Kidney (tissue), 14 donors: ENCODE results near the gene MAP2K7. TPM values are rescaled to one million over a fixed set of nuclear protein-coding genes. Genes with fewer than 3 reads are reported as not detected.
A peak's percentile ranks its signal among the peaks of the same experiment; 100 is the strongest.

Experiments
- DNase-seq, 5 donors: peaks; one replicate each; pipeline ENCODE4 v3.0.0-alpha.2; 2013 to 2020
- FAIRE-seq: peaks from 2 replicates; lab custom pipeline; 2012; peaks lifted over from hg19 to GRCh38; lab: Jason Lieb, UNC
- H3K27ac ChIP-seq, 2 donors: one replicate each; pipeline ENCODE4 v1.7.0; 2013; ENCODE audit warnings: low read depth in 2 of 2, low read length in 2 of 2, inconsistent platforms in 1 of 2
- H3K27me3 ChIP-seq: one replicate; pipeline ENCODE4 v1.7.1; 2013; ENCODE audit warnings: low read length, inconsistent platforms; ENCODE audit not compliant: control insufficient read depth, insufficient read depth
- H3K36me3 ChIP-seq, 3 donors: one replicate each; pipeline versions ENCODE4 v1.7.0 to v1.7.1; 2013; ENCODE audit warnings: low read length in 3 of 3, control low read depth in 1 of 3, inconsistent platforms in 1 of 3; ENCODE audit not compliant: insufficient read depth in 3 of 3, control insufficient read depth in 2 of 3
- H3K4me1 ChIP-seq, 3 donors: one replicate each; pipeline versions ENCODE4 v1.7.0 to v1.7.1; 2013; ENCODE audit warnings: low read length in 3 of 3, inconsistent platforms in 1 of 3, low read depth in 1 of 3; ENCODE audit not compliant: control insufficient read depth in 2 of 3, insufficient read depth in 2 of 3
- H3K4me3 ChIP-seq, 3 donors: one replicate each; pipeline versions ENCODE4 v1.7.0 to v1.8.1; 2013; ENCODE audit warnings: low read length in 3 of 3, control low read depth in 1 of 3, inconsistent platforms in 1 of 3
- H3K9ac ChIP-seq, 3 donors: one replicate each; pipeline versions ENCODE4 v1.7.0 to v1.7.1; 2013; ENCODE audit warnings: low read length in 3 of 3, control low read depth in 1 of 3, inconsistent platforms in 1 of 3
- H3K9me3 ChIP-seq, 3 donors: one replicate each; pipeline versions ENCODE4 v1.7.0 to v1.7.1; 2013; ENCODE audit warnings: low read length in 3 of 3, control low read depth in 1 of 3, inconsistent platforms in 1 of 3; ENCODE audit not compliant: control insufficient read depth in 2 of 3, insufficient read depth in 1 of 3
- intact Hi-C: fragments of 100-400 bp; cut with DNase I; formaldehyde crosslinking; loops from one replicate; pipeline ENCODE4 v1.11.1; 2022
- polyA plus RNA-seq: library from polyadenylated mRNA; stranded (reverse); fragments of 350-450 nt; fragmentation: Illumina TruSeq; extraction: RNeasy Lipid Tissue Mini Kit (QIAGEN cat#74804); gene quantifications from one replicate; pipeline ENCODE4 v1.2.3, GENCODE V29; 2014; ENCODE audit warnings: low read depth, low replicate concordance; ENCODE audit not compliant: insufficient read depth
- total RNA-seq: library from RNA; stranded (reverse); fragmentation: NEBNext Ultra II Directional; extraction: Animal tissue kit (Norgen Biotek cat#: 25700); gene quantifications from one replicate; pipeline ENCODE4 v1.2.1, GENCODE V29; 2021
- TF ChIP-seq, protein P1 (sequence below): IDR thresholded peaks from 3 replicates; pipeline ENCODE4 v1.5.1; 2012; ENCODE audit warnings: mild to moderate bottlenecking, moderate library complexity, borderline replicate concordance; ENCODE audit not compliant: insufficient read depth; ENCODE audit errors: extremely low read depth
- donor health status: control.
- donor health status: control.
- donor health status: control.
- donor health status: control.
- donor health status: control.
- donor health status: DM: yes; HTN: yes; CAD: no.
- donor health status: Normal renal cell carcinoma (clear cell type).

MAP2K7 gene
- total and polyA plus RNA-seq, 2 donors from 2014 or later: 16.7 to 37.0 TPM

DNA sequence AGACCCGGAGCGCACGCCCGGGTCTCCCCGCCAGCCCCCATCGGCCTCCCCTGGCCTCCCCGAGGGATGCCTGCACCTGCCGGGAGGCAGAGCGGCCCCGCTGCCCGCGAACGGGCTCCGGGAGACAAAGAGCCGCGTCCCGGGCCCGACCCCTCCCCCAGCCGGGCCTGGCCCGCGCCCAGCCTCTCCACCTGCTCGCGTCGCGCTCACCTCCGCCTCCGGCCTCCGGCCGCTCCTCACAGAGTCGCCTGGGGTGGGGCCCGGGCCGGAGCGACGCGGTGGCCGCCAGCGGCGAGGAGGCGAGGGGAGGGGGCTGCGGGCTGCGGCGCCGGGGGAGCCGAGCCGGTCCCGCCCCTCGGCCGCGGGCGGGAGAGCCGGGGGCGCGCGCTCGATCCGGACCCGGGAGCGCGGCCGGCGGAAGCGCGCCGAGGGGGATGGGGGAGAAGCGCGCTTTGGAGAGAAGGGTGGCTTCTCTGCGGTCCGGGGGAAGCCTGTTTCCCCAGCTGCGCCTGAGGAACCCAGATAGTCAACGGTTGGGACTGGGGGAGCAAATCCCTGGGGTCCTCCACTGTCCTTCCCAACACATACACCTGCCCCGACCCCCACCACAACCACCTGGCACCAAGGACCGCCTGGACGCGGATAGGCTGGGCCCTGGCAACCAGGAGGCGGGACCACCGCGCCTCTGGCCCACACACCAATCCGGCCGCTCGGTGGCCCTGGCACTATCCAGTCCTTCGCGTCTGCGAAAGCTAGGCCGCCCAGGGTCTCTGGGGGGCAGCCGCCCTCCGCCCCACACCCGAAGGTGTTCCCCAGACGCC, 29.4 kb upstream of the MAP2K7 start, which contains the start of gene PRR36:
Gene PRR36, minus strand, starts transcription at position 315 of the 821 bp plus-strand sequence. CDS start 701 bp downstream, outside the sequence.
- Histone ChIP-seq H3K9ac (peak within 1 kb of the TSS in 1 of 3 donors; percentile 42), H3K4me1 (peaks cover 0 to 5% (median 0%) of the 10 kb centered on the region in 3 donors), H3K27ac (no peak within 1 kb of the TSS), H3K9me3 (no peaks in the 10 kb centered on the region), H3K27me3 (no peaks in the 10 kb centered on the region), H3K4me3 (peak within 1 kb of the TSS; percentile 31 to 62 (median 50)), H3K36me3 (no peaks in the 10 kb centered on the region)
- TF ChIP-seq, protein P1, sequence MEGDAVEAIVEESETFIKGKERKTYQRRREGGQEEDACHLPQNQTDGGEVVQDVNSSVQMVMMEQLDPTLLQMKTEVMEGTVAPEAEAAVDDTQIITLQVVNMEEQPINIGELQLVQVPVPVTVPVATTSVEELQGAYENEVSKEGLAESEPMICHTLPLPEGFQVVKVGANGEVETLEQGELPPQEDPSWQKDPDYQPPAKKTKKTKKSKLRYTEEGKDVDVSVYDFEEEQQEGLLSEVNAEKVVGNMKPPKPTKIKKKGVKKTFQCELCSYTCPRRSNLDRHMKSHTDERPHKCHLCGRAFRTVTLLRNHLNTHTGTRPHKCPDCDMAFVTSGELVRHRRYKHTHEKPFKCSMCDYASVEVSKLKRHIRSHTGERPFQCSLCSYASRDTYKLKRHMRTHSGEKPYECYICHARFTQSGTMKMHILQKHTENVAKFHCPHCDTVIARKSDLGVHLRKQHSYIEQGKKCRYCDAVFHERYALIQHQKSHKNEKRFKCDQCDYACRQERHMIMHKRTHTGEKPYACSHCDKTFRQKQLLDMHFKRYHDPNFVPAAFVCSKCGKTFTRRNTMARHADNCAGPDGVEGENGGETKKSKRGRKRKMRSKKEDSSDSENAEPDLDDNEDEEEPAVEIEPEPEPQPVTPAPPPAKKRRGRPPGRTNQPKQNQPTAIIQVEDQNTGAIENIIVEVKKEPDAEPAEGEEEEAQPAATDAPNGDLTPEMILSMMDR: no peak
- FAIRE-seq (no peak), DNase-seq (peak; percentile 89 to 94 (median 92))
- intact Hi-C loops: no loop called here

DNA sequence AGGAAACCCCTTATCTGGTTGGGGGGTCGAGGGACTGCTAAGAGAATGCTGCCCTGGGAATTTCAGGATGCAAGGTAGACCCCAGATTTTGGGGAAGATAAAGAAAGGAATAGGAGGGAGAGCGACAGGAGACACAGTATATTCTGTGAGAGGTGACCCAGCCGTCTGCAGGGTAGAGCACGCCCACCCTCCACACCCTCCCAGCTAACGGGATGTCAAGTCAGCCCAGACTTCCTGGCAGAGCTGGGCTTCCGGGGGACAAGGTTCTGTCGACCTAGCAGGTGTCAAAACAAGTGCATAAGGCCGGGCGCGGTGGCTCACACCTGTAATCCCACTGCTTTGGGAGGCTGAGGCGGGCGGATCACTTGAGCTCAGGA, 28.8 kb upstream of the MAP2K7 start:
- peaks cover 0 to 5% (median 0%) of the 10 kb centered on the region in 3 donors for H3K4me1 ChIP-seq
- TF ChIP-seq, protein P1: no peak
- FAIRE-seq: no peak
- peak overlapping the region; percentile 23 to 62 (median 50) for H3K4me3 ChIP-seq
- H3K27ac ChIP-seq: no peak overlapping the region
- no peaks in the 10 kb centered on the region for H3K27me3 ChIP-seq
- H3K9ac ChIP-seq: no peak overlapping the region
- peak in 1 of 5 donors; percentile 69 for DNase-seq
- H3K9me3 ChIP-seq: no peaks in the 10 kb centered on the region
- H3K36me3 ChIP-seq: no peaks in the 10 kb centered on the region
- intact Hi-C loops: no loop called here

DNA sequence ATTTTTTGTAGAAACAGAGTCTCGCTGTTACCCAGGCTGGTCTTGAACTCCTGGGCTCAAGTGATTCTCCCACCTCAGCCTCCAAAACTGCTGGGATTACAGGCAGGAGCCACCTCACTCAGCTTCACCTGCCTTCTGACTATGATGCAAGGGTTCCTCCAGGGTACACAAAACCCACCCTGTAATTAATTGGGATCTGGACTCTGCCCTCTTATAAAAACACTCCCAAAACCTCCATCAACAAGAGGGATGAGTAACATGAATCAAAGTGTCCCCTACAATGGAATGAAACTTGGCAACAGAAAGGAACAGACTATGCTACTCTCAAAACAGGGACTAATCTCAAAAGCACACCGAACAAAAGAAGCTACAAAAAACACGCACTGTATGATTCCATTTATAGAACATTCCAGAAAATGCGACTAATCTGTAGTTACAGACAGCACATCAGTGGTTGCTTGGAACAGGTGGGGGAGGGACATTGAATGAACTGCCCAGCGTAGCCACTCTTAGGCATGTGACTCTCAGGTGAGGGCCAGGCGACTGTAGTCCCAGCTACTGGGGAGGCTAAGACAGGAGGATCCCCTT, 26.3 kb upstream of the MAP2K7 start:
- Histone ChIP-seq H3K27ac (no peak overlapping the region), H3K36me3 (no peaks in the 10 kb centered on the region), H3K9ac (no peak overlapping the region), H3K4me3 (no peak overlapping the region), H3K9me3 (no peaks in the 10 kb centered on the region), H3K27me3 (no peaks in the 10 kb centered on the region), H3K4me1 (no peaks in the 10 kb centered on the region)
- no peak for DNase-seq
- intact Hi-C loops: no loop called here
- no peak for FAIRE-seq
- TF ChIP-seq, protein P1: no peak
